Measurements from ENCODE around the gene NOL8. TPM values are rescaled to one million over a fixed set of nuclear protein-coding genes. Genes with fewer than 3 reads are reported as not detected.

Gene NOL8
- total RNA-seq, 1 experiment from 2014 or later = 48.2 TPM

DNA sequence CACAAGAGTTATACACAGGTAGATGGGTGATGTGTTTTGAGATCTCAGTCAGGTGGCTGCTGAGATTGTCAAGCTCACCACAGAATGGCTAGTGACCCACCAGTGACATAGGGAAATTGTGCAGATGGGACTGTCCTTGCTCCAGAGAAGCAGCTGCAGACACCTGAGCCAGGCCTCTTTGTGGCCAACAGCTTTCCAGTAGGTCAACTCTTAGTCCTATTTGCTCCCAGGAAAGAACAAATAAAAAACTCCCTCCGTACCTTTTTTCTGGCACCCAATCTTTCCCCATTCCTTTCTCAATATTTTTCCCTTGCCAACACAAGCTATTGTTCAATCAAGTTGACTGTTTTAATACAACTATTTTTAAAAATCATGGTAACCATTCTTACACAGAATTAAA is 45.8 kb downstream of the NOL8 start:
- H3K27me3 ChIP-seq (ENCODE audit: insufficient read depth, low read length) = no peaks in the 10 kb centered on the region
- H2AFZ ChIP-seq (ENCODE audit: low read depth, low read length, poor library complexity, severe bottlenecking) = no peak overlapping the region
- no TSS peak for BruUV-seq (replicated peaks)
- H3K4me2 ChIP-seq (ENCODE audit: low read length) = no peak overlapping the region
- TF ChIP-seq JUND (IDR thresholded peaks at IDR 0.05) = no peak
- TF ChIP-seq ATF3 (IDR thresholded peaks at IDR 0.05) = no peak
- TF ChIP-seq, protein P1, sequence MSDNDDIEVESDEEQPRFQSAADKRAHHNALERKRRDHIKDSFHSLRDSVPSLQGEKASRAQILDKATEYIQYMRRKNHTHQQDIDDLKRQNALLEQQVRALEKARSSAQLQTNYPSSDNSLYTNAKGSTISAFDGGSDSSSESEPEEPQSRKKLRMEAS (IDR thresholded peaks at IDR 0.05) = no peak
- TF ChIP-seq SP1 (IDR thresholded peaks at IDR 0.05; ENCODE audit: low read depth) = no peak
- TF ChIP-seq SRF (IDR thresholded peaks at IDR 0.05; ENCODE audit: low read depth) = no peak
- no peak for ATAC-seq
- H3K9ac ChIP-seq (ENCODE audit: low read length) = no peak overlapping the region
- H4K20me1 ChIP-seq (ENCODE audit: insufficient read depth) = peaks cover 8% of the 10 kb centered on the region; the same call in 1 of the 2 replicates
- peaks cover 93% of the 10 kb centered on the region for H3K79me2 ChIP-seq (ENCODE audit: insufficient read depth, low read length)
- ChIA-PET CTCF (interaction anchor here (0.7 to 1.2 kb wide), 2 partner anchors 139 to 141 kb away, joined by 3 read pairs; no protein-coding TSS in a partner anchor), POLR2A (no interaction called here), RAD21 (ENCODE audit: low non-redundant PET in 1 of 2, low total read pairs in 2 of 2, uncharacterized antibody in 2 of 2, unreplicated experiment in 2 of 2) (no interaction called here)
- H3K36me3 ChIP-seq (ENCODE audit: control insufficient read depth in 1 of 2, insufficient read depth in 2 of 2, low read length in 2 of 2) = peaks cover 70 to 72% of the 10 kb centered on the region in 2 experiments
- H3K27ac ChIP-seq (ENCODE audit: low read depth, low read length) = no peak overlapping the region
- no peaks in the 10 kb centered on the region for H3K9me2 ChIP-seq (ENCODE audit: insufficient read depth)
- no peaks in the 10 kb centered on the region for H3K9me3 ChIP-seq (ENCODE audit: control insufficient read depth in 1 of 2, insufficient read depth in 1 of 2, low read depth in 1 of 2, low read length in 2 of 2)
- no peaks in the 10 kb centered on the region for H3K4me1 ChIP-seq (ENCODE audit: control insufficient read depth in 1 of 2, insufficient read depth in 2 of 2, low read length in 2 of 2)
- no peak overlapping the region for H3K4me3 ChIP-seq (replicated peaks in 1 of 2; ENCODE audit: low read depth in 1 of 2, low read length in 2 of 2)
- no peak for DNase-seq (ENCODE audit: low read depth, low spot score)
- intact Hi-C loops (cut with micrococcal nuclease) = loop anchor here (5.0 kb wide), 1 partner anchor 37 kb away; no protein-coding TSS in a partner anchor

- H4K20me1 ChIP-seq (ENCODE audit: insufficient read depth) = peaks cover 17% of the 10 kb centered on the region; the same call in 1 of the 2 replicates
- H3K9ac ChIP-seq (ENCODE audit: low read length) = no peak overlapping the region
- no peaks in the 10 kb centered on the region for H3K4me1 ChIP-seq (ENCODE audit: control insufficient read depth in 1 of 2, insufficient read depth in 2 of 2, low read length in 2 of 2)
- H3K27ac ChIP-seq (ENCODE audit: low read depth, low read length) = no peak overlapping the region
- H3K9me3 ChIP-seq (ENCODE audit: control insufficient read depth in 1 of 2, insufficient read depth in 1 of 2, low read depth in 1 of 2, low read length in 2 of 2) = no peaks in the 10 kb centered on the region
- H2AFZ ChIP-seq (ENCODE audit: low read depth, low read length, poor library complexity, severe bottlenecking) = no peak overlapping the region
- no peaks in the 10 kb centered on the region for H3K9me2 ChIP-seq (ENCODE audit: insufficient read depth)
- H3K27me3 ChIP-seq (ENCODE audit: insufficient read depth, low read length) = no peaks in the 10 kb centered on the region
- RAD21 ChIA-PET (ENCODE audit: low non-redundant PET in 1 of 2, low total read pairs in 2 of 2, uncharacterized antibody in 2 of 2, unreplicated experiment in 2 of 2) = no interaction called here
- no peak for DNase-seq (ENCODE audit: low read depth, low spot score)
- ATAC-seq = no peak
- no peak overlapping the region for H3K4me3 ChIP-seq (replicated peaks in 1 of 2; ENCODE audit: low read depth in 1 of 2, low read length in 2 of 2)
- CTCF ChIA-PET = interaction anchor here (1.2 kb wide), 1 partner anchor 140 kb away, joined by 3 read pairs; no protein-coding TSS in a partner anchor
- peaks cover 75 to 83% of the 10 kb centered on the region in 2 experiments for H3K36me3 ChIP-seq (ENCODE audit: control insufficient read depth in 1 of 2, insufficient read depth in 2 of 2, low read length in 2 of 2)
- H3K79me2 ChIP-seq (ENCODE audit: insufficient read depth, low read length) = peaks cover 91% of the 10 kb centered on the region
- no peak overlapping the region for H3K4me2 ChIP-seq (ENCODE audit: low read length)
- intact Hi-C loops (cut with micrococcal nuclease) = loop anchor here (5.0 kb wide), 1 partner anchor 36 kb away; no protein-coding TSS in a partner anchor
- POLR2A ChIA-PET = interaction anchor here (1.1 kb wide), 1 partner anchor 14 kb away, joined by 3 read pairs; no protein-coding TSS in a partner anchor
- no TSS peak for BruUV-seq (replicated peaks)
- TF ChIP-seq FOSL1 (IDR thresholded peaks at IDR 0.05; ENCODE audit: low read depth) = no peak
- no peak for TF ChIP-seq EGR1 (IDR thresholded peaks at IDR 0.05; ENCODE audit: low read depth)
- no peak for TF ChIP-seq POLR2AphosphoS5 (IDR thresholded peaks at IDR 0.05; ENCODE audit: low read depth, low read length)
- TF ChIP-seq, protein P1 (IDR thresholded peaks at IDR 0.05) = no peak
- no peak for TF ChIP-seq ZFX (IDR thresholded peaks at IDR 0.05)
- TF ChIP-seq YY1 (IDR thresholded peaks at IDR 0.05; ENCODE audit: extremely low read depth, insufficient replicate concordance, low read depth, low read length) = no peak
- TF ChIP-seq JUND (IDR thresholded peaks at IDR 0.05) = no peak
- no peak for TF ChIP-seq CBX3 (IDR thresholded peaks at IDR 0.05; ENCODE audit: low read depth)
- no peak for TF ChIP-seq EZH2phosphoT487 (IDR thresholded peaks at IDR 0.05; ENCODE audit: borderline replicate concordance)
- no peak for TF ChIP-seq ELF1 (IDR thresholded peaks at IDR 0.05; ENCODE audit: borderline replicate concordance, low read depth)
- TF ChIP-seq SP1 (IDR thresholded peaks at IDR 0.05; ENCODE audit: low read depth) = no peak
- TF ChIP-seq ATF3 (IDR thresholded peaks at IDR 0.05) = no peak
- no peak for TF ChIP-seq ZBTB33 (IDR thresholded peaks at IDR 0.05; ENCODE audit: extremely low read depth, insufficient replicate concordance, low read length)
Observed at GRCh38 chr9:92278110-92278509, 47.0 kb downstream of the NOL8 start.

All from HCT116 (cell line).